ENCODE data around the gene TMEM179B.
A peak's percentile ranks its signal among the peaks of the same experiment; 100 is the strongest.

The TMEM179B gene

DNA sequence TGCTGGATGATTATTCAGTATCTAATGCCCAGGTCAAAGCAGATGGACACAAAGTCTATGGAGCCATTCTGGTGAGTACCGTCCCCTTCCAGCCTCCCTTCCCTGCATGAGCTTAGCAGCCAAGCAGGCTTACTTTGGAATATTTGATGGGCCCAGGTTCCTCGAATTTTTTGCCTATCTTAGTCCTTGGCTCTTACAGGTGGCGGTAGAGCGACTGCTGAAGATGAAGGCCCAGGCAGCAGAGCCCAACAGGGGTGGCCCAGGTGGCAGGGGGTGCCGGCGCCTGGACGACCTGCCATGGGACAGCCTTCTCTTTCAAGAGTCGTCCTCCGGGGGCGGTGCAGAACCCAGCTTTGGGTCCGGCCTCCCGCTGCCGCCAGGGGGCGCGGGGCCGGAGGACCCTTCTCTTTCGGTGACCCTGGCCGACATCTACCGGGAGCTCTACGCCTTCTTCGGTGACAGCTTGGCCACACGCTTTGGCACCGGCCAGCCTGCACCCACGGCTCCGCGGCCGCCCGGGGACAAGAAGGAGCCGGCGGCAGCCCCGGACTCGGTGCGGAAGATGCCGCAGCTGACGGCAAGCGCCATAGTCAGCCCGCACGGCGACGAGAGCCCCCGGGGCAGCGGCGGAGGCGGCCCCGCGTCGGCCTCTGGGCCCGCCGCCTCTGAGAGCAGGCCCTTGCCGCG is 741 bp upstream of the TMEM179B start:
- no peaks in the 10 kb centered on the region for H4K20me1 ChIP-seq (ENCODE audit: insufficient read depth, low read length)
- H3K9me3 ChIP-seq (ENCODE audit: insufficient read depth, low read length, severe bottlenecking): no peaks in the 10 kb centered on the region
- peaks cover 47% of the 10 kb centered on the region for H3K4me1 ChIP-seq (ENCODE audit: insufficient read depth, low read length)
- peak overlapping the region; percentile 86 for H3K27ac ChIP-seq (ENCODE audit: low read length)
- ATAC-seq (ENCODE audit: insufficient read depth, low read depth) (peak; percentile 73), DNase-seq (peak; percentile 85)
- H3K4me2 ChIP-seq (ENCODE audit: insufficient read depth, low read length): peak overlapping the region; percentile 92
- H3K36me3 ChIP-seq (ENCODE audit: insufficient read depth, low read length): peaks cover 57% of the 10 kb centered on the region
- peak overlapping the region; percentile 83 for H2AFZ ChIP-seq (ENCODE audit: low read depth, low read length)
- peak overlapping the region; percentile 83 for H3K9ac ChIP-seq (ENCODE audit: low read depth, low read length)
- TF ChIP-seq CTCF (IDR thresholded peaks at IDR 0.05; ENCODE audit: borderline replicate concordance, extremely low read depth, low read length, poor library complexity, severe bottlenecking) (peak; percentile 96), EZH2 (IDR thresholded peaks at IDR 0.05; ENCODE audit: borderline replicate concordance, low read depth, low read length, severe bottlenecking) (no peak)
- peaks cover 51% of the 10 kb centered on the region for H3K79me2 ChIP-seq (ENCODE audit: insufficient read depth, low read length)
- H3K27me3 ChIP-seq (ENCODE audit: insufficient read depth, low read length, poor library complexity): no peaks in the 10 kb centered on the region
- peak overlapping the region; percentile 88 to 93; a peak in 3 of 4 replicates for H3K4me3 ChIP-seq (ENCODE audit: low read depth in 1 of 2, low read length in 2 of 2)

- peaks cover 60% of the 10 kb centered on the region for H3K36me3 ChIP-seq (ENCODE audit: insufficient read depth, low read length)
- peak overlapping the region; percentile 92 for H3K4me2 ChIP-seq (ENCODE audit: insufficient read depth, low read length)
- H3K4me3 ChIP-seq (ENCODE audit: low read depth in 1 of 2, low read length in 2 of 2): peak overlapping the region in 1 of 2 experiments; percentile 93; a peak in 2 of 4 replicates
Measured at GRCh38 chr11:62788991-62789390, 1.8 kb downstream of the TMEM179B start.

DNA sequence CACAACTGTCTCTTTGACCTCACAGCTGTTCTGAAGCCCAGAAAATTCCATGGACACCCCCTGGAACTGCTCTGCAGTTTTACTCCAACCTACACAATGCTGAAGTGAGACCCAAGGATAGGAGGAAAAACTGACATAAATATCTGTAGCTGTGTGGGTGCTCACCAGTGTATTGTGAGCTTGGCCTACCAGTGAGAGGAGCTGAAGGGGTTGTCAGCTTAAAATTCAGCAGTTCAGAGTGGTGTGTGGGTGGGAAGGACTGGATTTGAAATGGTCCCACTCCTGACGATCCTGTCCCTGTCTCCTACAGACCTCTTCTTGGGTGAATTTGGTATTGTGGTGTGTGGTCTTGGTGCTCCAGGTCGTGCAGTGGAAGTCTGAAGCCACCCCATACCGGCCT is 2.4 kb downstream of the TMEM179B start:
- Histone ChIP-seq H3K9me3 (ENCODE audit: insufficient read depth, low read length, severe bottlenecking) (no peaks in the 10 kb centered on the region), H2AFZ (ENCODE audit: low read depth, low read length) (no peak overlapping the region), H3K9ac (ENCODE audit: low read depth, low read length) (0 out of 2 replicates have a peak overlapping the region, but pooled peaks have one; percentile 83), H3K4me3 (ENCODE audit: low read depth in 1 of 2, low read length in 2 of 2) (no peak overlapping the region), H3K27me3 (ENCODE audit: insufficient read depth, low read length, poor library complexity) (no peaks in the 10 kb centered on the region), H4K20me1 (ENCODE audit: insufficient read depth, low read length) (no peaks in the 10 kb centered on the region), H3K27ac (ENCODE audit: low read length) (no peak overlapping the region), H3K4me2 (ENCODE audit: insufficient read depth, low read length) (peak overlapping the region; percentile 92; the same call in 1 of the 2 replicates), H3K4me1 (ENCODE audit: insufficient read depth, low read length) (peaks cover 61% of the 10 kb centered on the region), H3K36me3 (ENCODE audit: insufficient read depth, low read length) (peaks cover 66% of the 10 kb centered on the region), H3K79me2 (ENCODE audit: insufficient read depth, low read length) (peaks cover 60% of the 10 kb centered on the region)
- DNase-seq (no peak), ATAC-seq (ENCODE audit: insufficient read depth, low read depth) (no peak)
- TF ChIP-seq EZH2 (IDR thresholded peaks at IDR 0.05; ENCODE audit: borderline replicate concordance, low read depth, low read length, severe bottlenecking): no peak
- no peak for TF ChIP-seq CTCF (IDR thresholded peaks at IDR 0.05; ENCODE audit: borderline replicate concordance, extremely low read depth, low read length, poor library complexity, severe bottlenecking)

More at GRCh38 chr11:62788991-62789390, 1.8 kb downstream of the TMEM179B start:
- no peak overlapping the region for H2AFZ ChIP-seq (ENCODE audit: low read depth, low read length)
- no peaks in the 10 kb centered on the region for H4K20me1 ChIP-seq (ENCODE audit: insufficient read depth, low read length)
- no peak for ATAC-seq (ENCODE audit: insufficient read depth, low read depth)
- no peaks in the 10 kb centered on the region for H3K27me3 ChIP-seq (ENCODE audit: insufficient read depth, low read length, poor library complexity)
- TF ChIP-seq EZH2 (IDR thresholded peaks at IDR 0.05; ENCODE audit: borderline replicate concordance, low read depth, low read length, severe bottlenecking) (no peak), CTCF (IDR thresholded peaks at IDR 0.05; ENCODE audit: borderline replicate concordance, extremely low read depth, low read length, poor library complexity, severe bottlenecking) (peak; percentile 13)
- DNase-seq: no peak
- H3K27ac ChIP-seq (ENCODE audit: low read length): no peak overlapping the region
- H3K9me3 ChIP-seq (ENCODE audit: insufficient read depth, low read length, severe bottlenecking): no peaks in the 10 kb centered on the region
- peak overlapping the region; percentile 83; the same call in 1 of the 2 replicates for H3K9ac ChIP-seq (ENCODE audit: low read depth, low read length)
- H3K79me2 ChIP-seq (ENCODE audit: insufficient read depth, low read length): peaks cover 59% of the 10 kb centered on the region
- peaks cover 61% of the 10 kb centered on the region for H3K4me1 ChIP-seq (ENCODE audit: insufficient read depth, low read length)
